ENCODE data around the gene G6PC2.

G6PC2 gene

GRCh38 chr2:168949324-168949723 lies 48.2 kb downstream of the G6PC2 start:
- DNase-seq: no peak

- DNase-seq: no peak
These were observed 50.8 kb downstream of the G6PC2 start for GRCh38 chr2:168951871-168952270.

DNA sequence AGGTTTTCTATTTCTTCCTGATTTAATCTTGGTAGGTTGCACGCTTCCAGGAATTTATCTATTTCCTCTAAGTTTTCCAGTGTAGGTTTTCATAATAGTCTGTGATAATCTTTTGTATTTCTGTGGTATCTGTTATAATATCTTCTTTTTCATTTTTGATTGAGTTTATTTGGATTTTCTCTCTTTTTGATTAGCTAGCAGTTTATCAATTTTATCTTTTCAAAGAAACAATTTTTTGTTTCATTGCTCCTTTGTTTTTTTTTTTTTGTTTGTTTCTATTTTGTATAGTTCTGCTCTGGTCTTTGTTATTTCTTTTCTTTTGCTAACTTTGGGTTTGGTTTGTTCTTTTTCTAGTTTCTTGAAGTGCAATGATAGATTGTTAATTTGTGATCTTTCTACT lies 51.3 kb downstream of the G6PC2 start:
- DNase-seq: no peak

DNA sequence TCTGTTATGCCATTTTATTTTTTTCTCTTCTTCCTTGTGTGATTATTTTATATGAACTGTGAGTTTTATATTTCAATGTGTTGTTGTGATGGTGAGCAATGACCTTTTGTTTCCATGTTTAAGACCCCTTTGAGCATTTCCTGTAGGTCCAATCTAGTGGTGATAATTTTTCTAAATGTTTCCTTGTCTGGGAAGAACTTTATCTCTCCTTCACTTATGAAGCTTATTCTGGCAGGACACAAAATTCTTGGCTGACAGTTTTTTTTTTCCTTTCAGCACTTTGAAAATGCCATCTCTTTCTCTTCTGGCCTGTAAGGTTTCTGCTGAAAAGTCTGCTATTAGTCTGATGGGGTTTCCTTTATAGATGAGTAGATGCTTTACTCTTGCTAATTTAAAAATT lies 53.2 kb downstream of the G6PC2 start:
- no peak for DNase-seq

DNA sequence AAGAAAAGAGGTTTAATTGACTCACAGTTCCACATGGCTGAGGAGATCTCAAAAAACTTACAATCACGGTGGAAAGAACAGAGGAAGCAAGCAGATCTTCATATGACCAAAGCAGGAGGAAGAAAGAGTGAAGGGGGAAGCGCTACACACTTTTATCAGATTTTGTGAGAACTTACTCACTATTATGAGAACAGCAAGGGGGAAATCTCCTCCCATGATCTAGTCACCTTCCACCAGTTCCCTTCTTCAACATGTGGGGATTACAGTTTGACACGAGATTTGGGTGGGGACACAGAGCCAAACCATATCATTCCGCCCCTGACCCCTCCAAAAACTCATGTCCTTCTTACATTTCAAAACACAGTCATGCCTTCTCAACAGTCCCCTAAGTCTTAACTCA lies 54.2 kb downstream of the G6PC2 start:
- no peak for DNase-seq

- DNase-seq: no peak
These were observed 55.3 kb downstream of the G6PC2 start for GRCh38 chr2:168956392-168956791.

Measured in stimulated activated CD4-positive, alpha-beta T cell treated with anti-CD3 and anti-CD28 coated beads, Interleukin-2, amount 100 ng/mL, for 24 hours (primary cell).